Left hindlimb (tissue), 1 donor: Measurements from ENCODE around the gene DDOST.

Experiments used
- DNase-seq: peaks from one replicate; pipeline ENCODE4 v3.0.0-alpha.2; 2018

Gene DDOST

GRCh38 chr1:20661207-20662109 lies at the start of gene DDOST:
Gene DDOST (minus strand): TSS chr1:20661369. CDS start chr1:20661350, 19 bp downstream.
- DNase-seq = peak; percentile 97

- DNase-seq = no peak
These were observed 49.5 kb upstream of the DDOST start for GRCh38 chr1:20710469-20711284.

GRCh38 chr1:20709868-20710267 lies 48.7 kb upstream of the DDOST start:
- DNase-seq = no peak

- DNase-seq = no peak
These were observed 47.7 kb upstream of the DDOST start for GRCh38 chr1:20708891-20709290.

GRCh38 chr1:20708057-20708456 lies 46.9 kb upstream of the DDOST start:
- no peak for DNase-seq

- DNase-seq = no peak
These were observed 45.7 kb upstream of the DDOST start for GRCh38 chr1:20706841-20707240.

GRCh38 chr1:20705203-20705755 lies 44.1 kb upstream of the DDOST start:
- DNase-seq = no peak

- no peak for DNase-seq
These were observed 43.4 kb upstream of the DDOST start for GRCh38 chr1:20704390-20705202.

- DNase-seq = no peak
These were observed 42.1 kb upstream of the DDOST start for GRCh38 chr1:20703124-20703756.

- no peak for DNase-seq
These were observed 41.2 kb upstream of the DDOST start for GRCh38 chr1:20702416-20702815.

- DNase-seq = no peak
These were observed 40.7 kb upstream of the DDOST start for GRCh38 chr1:20701847-20702246.

- no peak for DNase-seq
These were observed 40.3 kb upstream of the DDOST start for GRCh38 chr1:20701446-20701845.

- DNase-seq = no peak
These were observed 39.6 kb upstream of the DDOST start for GRCh38 chr1:20700636-20701215.

- no peak for DNase-seq
These were observed 38.4 kb upstream of the DDOST start for GRCh38 chr1:20699558-20699957.

GRCh38 chr1:20698195-20698910 lies 37.2 kb upstream of the DDOST start:
- no peak for DNase-seq

- no peak for DNase-seq
These were observed 36.4 kb upstream of the DDOST start for GRCh38 chr1:20697563-20697962.

GRCh38 chr1:20696397-20697333 lies 35.5 kb upstream of the DDOST start:
- peak; percentile 91 for DNase-seq

- DNase-seq = no peak
These were observed 34.3 kb upstream of the DDOST start for GRCh38 chr1:20695515-20695914.

GRCh38 chr1:20693623-20694022 lies 32.5 kb upstream of the DDOST start:
- no peak for DNase-seq

GRCh38 chr1:20691872-20692271 lies 30.7 kb upstream of the DDOST start:
- no peak for DNase-seq
